Esophagus squamous epithelium (tissue), 4 donors: ENCODE measurements around the gene ASS1.

Experiments
- CTCF ChIP-seq, 6 experiments: fragments of 450-650 bp in 4 of 6; fragments of 200-600 bp in 2 of 6; sonication (generic) in 2 of 6; IDR thresholded peaks; one replicate each; pipeline ENCODE4 v1.5.1; 2016 to 2019; ENCODE audit warnings: antibody characterized with exemption in 6 of 6, mild to moderate bottlenecking in 4 of 6, moderate library complexity in 4 of 6
- POLR2A ChIP-seq, 4 donors: fragments of 450-650 bp; IDR thresholded peaks; one replicate each; pipeline ENCODE4 v1.6.1; 2017; ENCODE audit warnings: antibody characterized with exemption in 4 of 4, mild to moderate bottlenecking in 4 of 4, moderate library complexity in 3 of 4

GRCh38 chr9:130470950-130471349 is 26.2 kb downstream of the ASS1 start:
- no peak for TF ChIP-seq POLR2A (IDR thresholded peaks at IDR 0.05)
- TF ChIP-seq CTCF (IDR thresholded peaks at IDR 0.05): no peak
